HepG2 (cell line): Measurements from ENCODE around the gene FBF1. TPM values are rescaled to one million over a fixed set of nuclear protein-coding genes. Genes with fewer than 3 reads are reported as not detected.

Experiments
- ELF1 ChIP-seq: sonication (generic); formaldehyde crosslinking; IDR thresholded peaks from 2 replicates; pipeline ENCODE4 v1.4.0; 2020; ENCODE audit warnings: missing genetic modification reagents
- EP300 ChIP-seq, 3 experiments: sonication (generic) in 1 of 3; formaldehyde crosslinking in 1 of 3; IDR thresholded peaks; 2 replicates each; pipeline versions ENCODE4 v1.5.1 to v1.6.1; 2011 to 2020; ENCODE audit warnings: low read depth in 2 of 3, low read length in 2 of 3, borderline replicate concordance in 1 of 3, improper control_type of control experiment in 1 of 3, mild to moderate bottlenecking in 1 of 3, missing genetic modification reagents in 1 of 3, moderate library complexity in 1 of 3
- MAF1 ChIP-seq: sonication (generic); formaldehyde crosslinking; IDR thresholded peaks from 2 replicates; pipeline ENCODE4 v1.5.0; 2020; ENCODE audit warnings: missing genetic modification reagents, borderline replicate concordance
- NFIC ChIP-seq: IDR thresholded peaks from 2 replicates; pipeline ENCODE4 v1.6.1; 2012; ENCODE audit warnings: mild to moderate bottlenecking, low read length, inconsistent platforms
- PHF21A ChIP-seq: sonication (generic); formaldehyde crosslinking; IDR thresholded peaks from 2 replicates; pipeline ENCODE4 v1.5.0; 2020; ENCODE audit warnings: mild to moderate bottlenecking, missing genetic modification reagents
- PHF8 ChIP-seq: sonication (generic); formaldehyde crosslinking; IDR thresholded peaks from 2 replicates; pipeline ENCODE4 v1.5.0; 2020; ENCODE audit warnings: missing genetic modification reagents
- RBFOX2 ChIP-seq: fragments of 200-400 bp; formaldehyde crosslinking; IDR thresholded peaks from 2 replicates; pipeline ENCODE4 v1.6.1; 2017; ENCODE audit warnings: low read depth, mild to moderate bottlenecking, low read length
- U2AF2 ChIP-seq: fragments of 200-400 bp; formaldehyde crosslinking; IDR thresholded peaks from 2 replicates; pipeline ENCODE4 v1.6.1; 2017; ENCODE audit warnings: low read depth, mild to moderate bottlenecking, low read length
- ZEB1 ChIP-seq: IDR thresholded peaks from 2 replicates; pipeline ENCODE4 v1.6.1; 2012; ENCODE audit warnings: mild to moderate bottlenecking, low read depth, inconsistent platforms; ENCODE audit not compliant: insufficient replicate concordance
- ZNF235 ChIP-seq: sonication (generic); formaldehyde crosslinking; IDR thresholded peaks from 2 replicates; pipeline ENCODE4 v1.8.1; 2023; ENCODE audit warnings: mild to moderate bottlenecking, missing genetic modification reagents, borderline replicate concordance
- ZNF256 ChIP-seq: sonication (generic); formaldehyde crosslinking; conservative IDR thresholded peaks from 2 replicates; pipeline ENCODE4 v1.4.0; 2020; ENCODE audit warnings: missing genetic modification reagents
- ZNF343 ChIP-seq: sonication (generic); formaldehyde crosslinking; IDR thresholded peaks from 2 replicates; pipeline ENCODE4 v1.4.0; 2020; ENCODE audit warnings: mild to moderate bottlenecking, missing genetic modification reagents
- ZNF563 ChIP-seq: sonication (generic); formaldehyde crosslinking; IDR thresholded peaks from 2 replicates; pipeline ENCODE4 v1.8.0; 2022; ENCODE audit warnings: mild to moderate bottlenecking, moderate library complexity, missing genetic modification reagents
- ZNF598 ChIP-seq: sonication (generic); formaldehyde crosslinking; IDR thresholded peaks from 2 replicates; pipeline ENCODE4 v1.5.1; 2020; ENCODE audit warnings: mild to moderate bottlenecking, missing genetic modification reagents, borderline replicate concordance
- ZNF792 ChIP-seq: IDR thresholded peaks from 2 replicates; pipeline ENCODE4 v1.6.1; 2016
- polyA plus RNA-seq, 8 experiments: library from polyadenylated mRNA; depleted of rRNA in 3 of 8; stranded (reverse) in 7 of 8; unstranded in 1 of 8; fragments of >200 nt; fragmentation: Illumina TruSeq in 4 of 8; extraction: Trizol in 4 of 8; gene quantifications; 2 replicates each; pipeline versions ENCODE4 v1.2.1 to v1.2.3, GENCODE V29; 2011 to 2016; ENCODE audit warnings: low read depth in 4 of 8, missing spikeins in 1 of 8, mixed read lengths in 1 of 8; ENCODE audit not compliant: insufficient read depth in 1 of 8
- total RNA-seq, 5 experiments: library from RNA; depleted of rRNA; stranded (reverse); fragments of >200 nt; fragmentation: Illumina TruSeq; extraction: Trizol; gene quantifications; 2 replicates each; pipeline ENCODE4 v1.2.3, GENCODE V29; 2016; ENCODE audit warnings: low read depth in 1 of 5
- TF ChIP-seq, protein P1 (sequence below): sonication (generic); formaldehyde crosslinking; IDR thresholded peaks from 2 replicates; pipeline ENCODE4 v1.4.0; 2020; ENCODE audit warnings: mild to moderate bottlenecking, missing genetic modification reagents
- TF ChIP-seq, protein P2 (sequence below): sonication (generic); formaldehyde crosslinking; IDR thresholded peaks from 2 replicates; pipeline ENCODE4 v1.8.0; 2022; ENCODE audit warnings: mild to moderate bottlenecking, missing genetic modification reagents; ENCODE audit not compliant: insufficient replicate concordance
- TF ChIP-seq, protein P3 (sequence below): IDR thresholded peaks from 2 replicates; pipeline ENCODE4 v1.6.1; 2016; ENCODE audit warnings: missing compliant biosample characterization, missing genetic modification reagents, borderline replicate concordance

The FBF1 gene
- total and polyA plus RNA-seq, 2 of the 13 experiments (the other 11 are each of a cell fraction or from before 2014, with no cell fraction given): 2.4 to 8.1 TPM

DNA sequence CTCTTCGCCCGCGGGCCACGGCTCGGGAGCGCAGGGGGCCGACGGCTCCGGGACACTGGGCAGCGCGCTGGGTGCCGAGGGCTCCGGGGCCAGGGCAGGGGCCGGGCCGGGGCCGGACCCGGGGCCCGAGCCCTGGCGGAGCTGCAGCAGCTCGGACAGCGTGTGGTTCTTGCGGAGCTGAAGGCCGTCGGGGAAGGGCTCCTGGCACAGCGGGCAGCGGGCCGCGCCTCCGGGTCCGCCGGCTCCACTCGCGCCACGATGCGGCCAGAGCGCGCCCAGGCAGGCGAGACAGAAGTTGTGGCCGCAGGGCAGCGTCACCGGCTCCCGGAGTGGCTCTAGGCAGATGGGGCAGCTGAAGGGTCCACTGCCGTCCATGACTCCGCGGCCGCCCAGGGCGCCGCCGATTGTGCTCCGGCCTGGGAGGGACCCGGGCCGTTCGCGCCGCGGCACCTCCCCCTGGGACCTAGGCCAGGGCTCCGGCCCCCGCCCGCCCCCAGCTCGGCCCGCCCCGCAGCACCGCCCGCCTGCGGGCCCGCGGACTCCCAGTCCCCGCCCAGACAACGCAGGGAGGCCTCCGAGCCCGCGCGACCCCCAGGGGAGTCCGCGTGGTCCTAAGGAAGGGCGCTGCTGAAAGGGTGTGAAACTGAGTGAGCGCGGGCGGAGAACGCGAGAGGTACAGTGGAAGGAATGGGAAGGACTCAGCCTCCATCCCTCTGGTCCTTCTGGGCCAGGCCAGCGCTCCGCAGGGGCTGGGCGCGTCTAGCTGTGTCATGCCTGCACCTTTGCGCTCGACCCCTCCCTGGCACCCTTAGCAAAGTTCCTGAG, 62.5 kb downstream of the FBF1 start, which contains the start of gene TRIM47 (continued):
- peak; percentile 54; the same call in 1 of the 2 replicates for TF ChIP-seq ELF1
- peak; percentile 46; the same call in 1 of the 2 replicates for TF ChIP-seq PHF21A (CRISPR knock-in tag)
- no peak for TF ChIP-seq ZNF598 (CRISPR knock-in tag)
- TF ChIP-seq, protein P1, sequence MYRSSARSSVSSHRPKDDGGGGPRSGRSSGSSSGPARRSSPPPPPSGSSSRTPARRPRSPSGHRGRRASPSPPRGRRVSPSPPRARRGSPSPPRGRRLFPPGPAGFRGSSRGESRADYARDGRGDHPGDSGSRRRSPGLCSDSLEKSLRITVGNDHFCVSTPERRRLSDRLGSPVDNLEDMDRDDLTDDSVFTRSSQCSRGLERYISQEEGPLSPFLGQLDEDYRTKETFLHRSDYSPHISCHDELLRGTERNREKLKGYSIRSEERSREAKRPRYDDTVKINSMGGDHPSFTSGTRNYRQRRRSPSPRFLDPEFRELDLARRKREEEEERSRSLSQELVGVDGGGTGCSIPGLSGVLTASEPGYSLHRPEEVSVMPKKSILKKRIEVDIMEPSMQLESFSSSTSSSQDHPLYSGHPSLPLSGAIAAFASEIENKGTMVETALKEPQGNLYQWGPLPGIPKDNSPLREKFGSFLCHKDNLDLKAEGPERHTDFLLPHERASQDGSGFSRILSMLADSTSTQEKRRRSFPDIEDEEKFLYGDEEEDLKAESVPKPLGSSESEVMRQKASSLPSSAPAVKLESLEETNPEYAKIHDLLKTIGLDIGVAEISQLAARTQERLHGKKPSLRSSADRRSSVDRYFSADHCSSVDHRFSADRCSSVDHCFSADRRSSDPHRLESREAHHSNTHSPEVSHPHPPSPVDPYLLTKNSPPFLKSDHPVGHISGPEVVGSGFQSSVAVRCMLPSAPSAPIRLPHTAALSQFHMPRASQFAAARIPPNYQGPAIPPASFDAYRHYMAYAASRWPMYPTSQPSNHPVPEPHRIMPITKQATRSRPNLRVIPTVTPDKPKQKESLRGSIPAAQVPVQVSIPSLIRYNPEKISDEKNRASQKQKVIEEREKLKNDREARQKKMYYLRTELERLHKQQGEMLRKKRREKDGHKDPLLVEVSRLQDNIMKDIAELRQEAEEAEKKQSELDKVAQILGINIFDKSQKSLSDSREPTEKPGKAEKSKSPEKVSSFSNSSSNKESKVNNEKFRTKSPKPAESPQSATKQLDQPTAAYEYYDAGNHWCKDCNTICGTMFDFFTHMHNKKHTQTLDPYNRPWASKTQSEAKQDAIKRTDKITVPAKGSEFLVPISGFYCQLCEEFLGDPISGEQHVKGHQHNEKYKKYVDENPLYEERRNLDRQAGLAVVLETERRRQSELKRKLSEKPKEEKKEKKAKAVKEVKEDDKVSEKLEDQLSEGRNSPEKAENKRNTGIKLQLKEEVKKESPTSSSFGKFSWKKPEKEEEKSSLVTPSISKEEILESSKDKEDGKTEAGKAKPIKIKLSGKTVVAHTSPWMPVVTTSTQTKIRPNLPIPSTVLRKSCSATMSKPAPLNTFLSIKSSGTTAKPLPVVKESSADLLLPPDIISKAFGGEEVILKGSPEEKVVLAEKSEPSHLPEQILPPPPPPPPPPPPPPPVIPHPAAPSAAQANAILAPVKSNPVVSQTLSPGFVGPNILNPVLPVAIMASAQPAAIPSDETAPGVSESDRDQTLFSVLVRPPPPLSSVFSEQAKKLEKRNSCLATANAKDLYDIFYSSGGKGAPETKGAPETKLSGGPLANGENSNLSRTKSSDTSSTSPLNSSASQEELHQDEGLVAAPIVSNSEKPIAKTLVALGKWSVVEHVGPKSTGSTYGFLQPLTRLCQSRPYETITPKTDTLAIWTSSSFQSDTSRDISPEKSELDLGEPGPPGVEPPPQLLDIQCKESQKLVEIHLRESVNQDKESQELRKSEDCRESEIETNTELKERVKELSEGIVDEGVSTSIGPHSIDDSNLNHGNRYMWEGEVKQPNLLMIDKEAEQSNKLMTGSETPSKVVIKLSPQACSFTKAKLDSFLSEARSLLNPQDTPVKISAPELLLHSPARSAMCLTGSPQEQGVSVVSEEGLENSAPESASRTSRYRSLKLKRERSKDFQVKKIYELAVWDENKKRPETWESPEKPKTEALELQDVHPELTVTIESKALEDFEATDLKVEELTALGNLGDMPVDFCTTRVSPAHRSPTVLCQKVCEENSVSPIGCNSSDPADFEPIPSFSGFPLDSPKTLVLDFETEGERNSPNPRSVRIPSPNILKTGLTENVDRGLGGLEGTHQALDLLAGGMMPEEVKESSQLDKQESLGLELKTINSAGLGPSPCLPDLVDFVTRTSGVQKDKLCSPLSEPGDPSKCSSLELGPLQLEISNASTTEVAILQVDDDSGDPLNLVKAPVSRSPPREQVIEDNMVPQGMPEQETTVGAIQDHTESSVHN: no peak; the same call in 1 of the 2 replicates
- no peak for TF ChIP-seq ZNF235
- 0 out of 2 replicates have a peak, but pooled peaks have one; percentile 11 for TF ChIP-seq ZNF792
- 0 out of 2 replicates have a peak, but pooled peaks have one; percentile 57 for TF ChIP-seq ZNF563
- TF ChIP-seq, protein P2, sequence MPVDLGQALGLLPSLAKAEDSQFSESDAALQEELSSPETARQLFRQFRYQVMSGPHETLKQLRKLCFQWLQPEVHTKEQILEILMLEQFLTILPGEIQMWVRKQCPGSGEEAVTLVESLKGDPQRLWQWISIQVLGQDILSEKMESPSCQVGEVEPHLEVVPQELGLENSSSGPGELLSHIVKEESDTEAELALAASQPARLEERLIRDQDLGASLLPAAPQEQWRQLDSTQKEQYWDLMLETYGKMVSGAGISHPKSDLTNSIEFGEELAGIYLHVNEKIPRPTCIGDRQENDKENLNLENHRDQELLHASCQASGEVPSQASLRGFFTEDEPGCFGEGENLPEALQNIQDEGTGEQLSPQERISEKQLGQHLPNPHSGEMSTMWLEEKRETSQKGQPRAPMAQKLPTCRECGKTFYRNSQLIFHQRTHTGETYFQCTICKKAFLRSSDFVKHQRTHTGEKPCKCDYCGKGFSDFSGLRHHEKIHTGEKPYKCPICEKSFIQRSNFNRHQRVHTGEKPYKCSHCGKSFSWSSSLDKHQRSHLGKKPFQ (CRISPR knock-in tag): no peak
- peak; percentile 41 for TF ChIP-seq ZEB1
- TF ChIP-seq ZNF256 (CRISPR knock-in tag): 0 out of 2 replicates have a peak, but pooled peaks have one; percentile 64
- TF ChIP-seq, protein P3, sequence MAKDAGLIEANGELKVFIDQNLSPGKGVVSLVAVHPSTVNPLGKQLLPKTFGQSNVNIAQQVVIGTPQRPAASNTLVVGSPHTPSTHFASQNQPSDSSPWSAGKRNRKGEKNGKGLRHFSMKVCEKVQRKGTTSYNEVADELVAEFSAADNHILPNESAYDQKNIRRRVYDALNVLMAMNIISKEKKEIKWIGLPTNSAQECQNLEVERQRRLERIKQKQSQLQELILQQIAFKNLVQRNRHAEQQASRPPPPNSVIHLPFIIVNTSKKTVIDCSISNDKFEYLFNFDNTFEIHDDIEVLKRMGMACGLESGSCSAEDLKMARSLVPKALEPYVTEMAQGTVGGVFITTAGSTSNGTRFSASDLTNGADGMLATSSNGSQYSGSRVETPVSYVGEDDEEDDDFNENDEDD (CRISPR knock-in tag): peak; percentile 71
- TF ChIP-seq MAF1 (CRISPR knock-in tag): 0 out of 2 replicates have a peak, but pooled peaks have one; percentile 30
- TF ChIP-seq EP300 (IDR thresholded peaks at IDR 0.05; ENCODE audit: low read depth in 2 of 2, low read length in 2 of 2): no peak; a peak in 1 of 4 replicates
- no peak for TF ChIP-seq EP300 (CRISPR knock-in tag; IDR thresholded peaks at IDR 0.05; ENCODE audit: borderline replicate concordance)
- peak; percentile 88 for TF ChIP-seq PHF8 (CRISPR knock-in tag)
- TF ChIP-seq U2AF2: no peak
- peak; percentile 72 for TF ChIP-seq ZNF343 (CRISPR knock-in tag)
- peak; percentile 85 for TF ChIP-seq RBFOX2
- TF ChIP-seq NFIC: no peak
